Retinal pigment epithelial cell (primary cell): ENCODE measurements around the gene MYH9.

Experiments
- DNase-seq: peaks from one replicate; pipeline ENCODE4 v3.0.0-alpha.2; 2010; ENCODE audit warnings: low read depth
- H3K4me3 ChIP-seq: 2 replicates; pipeline ENCODE4 v1.5.1; 2011; ENCODE audit warnings: mild to moderate bottlenecking, low read length, control low read depth, moderate library complexity
- TF ChIP-seq, protein P1 (sequence below): conservative IDR thresholded peaks from 2 replicates; pipeline ENCODE4 v1.5.1; 2011; ENCODE audit warnings: low read depth, low read length, control low read depth, inconsistent platforms

The MYH9 gene

GRCh38 chr22:36409056-36409455 is 21.3 kb upstream of the MYH9 start:
- no peak for DNase-seq
- TF ChIP-seq, protein P1, sequence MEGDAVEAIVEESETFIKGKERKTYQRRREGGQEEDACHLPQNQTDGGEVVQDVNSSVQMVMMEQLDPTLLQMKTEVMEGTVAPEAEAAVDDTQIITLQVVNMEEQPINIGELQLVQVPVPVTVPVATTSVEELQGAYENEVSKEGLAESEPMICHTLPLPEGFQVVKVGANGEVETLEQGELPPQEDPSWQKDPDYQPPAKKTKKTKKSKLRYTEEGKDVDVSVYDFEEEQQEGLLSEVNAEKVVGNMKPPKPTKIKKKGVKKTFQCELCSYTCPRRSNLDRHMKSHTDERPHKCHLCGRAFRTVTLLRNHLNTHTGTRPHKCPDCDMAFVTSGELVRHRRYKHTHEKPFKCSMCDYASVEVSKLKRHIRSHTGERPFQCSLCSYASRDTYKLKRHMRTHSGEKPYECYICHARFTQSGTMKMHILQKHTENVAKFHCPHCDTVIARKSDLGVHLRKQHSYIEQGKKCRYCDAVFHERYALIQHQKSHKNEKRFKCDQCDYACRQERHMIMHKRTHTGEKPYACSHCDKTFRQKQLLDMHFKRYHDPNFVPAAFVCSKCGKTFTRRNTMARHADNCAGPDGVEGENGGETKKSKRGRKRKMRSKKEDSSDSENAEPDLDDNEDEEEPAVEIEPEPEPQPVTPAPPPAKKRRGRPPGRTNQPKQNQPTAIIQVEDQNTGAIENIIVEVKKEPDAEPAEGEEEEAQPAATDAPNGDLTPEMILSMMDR: no peak
- no peak overlapping the region for H3K4me3 ChIP-seq

- DNase-seq: peak; percentile 50
- TF ChIP-seq, protein P1: no peak
- H3K4me3 ChIP-seq: no peak overlapping the region
Measured at GRCh38 chr22:36406721-36407120, 19.0 kb upstream of the MYH9 start.

DNA sequence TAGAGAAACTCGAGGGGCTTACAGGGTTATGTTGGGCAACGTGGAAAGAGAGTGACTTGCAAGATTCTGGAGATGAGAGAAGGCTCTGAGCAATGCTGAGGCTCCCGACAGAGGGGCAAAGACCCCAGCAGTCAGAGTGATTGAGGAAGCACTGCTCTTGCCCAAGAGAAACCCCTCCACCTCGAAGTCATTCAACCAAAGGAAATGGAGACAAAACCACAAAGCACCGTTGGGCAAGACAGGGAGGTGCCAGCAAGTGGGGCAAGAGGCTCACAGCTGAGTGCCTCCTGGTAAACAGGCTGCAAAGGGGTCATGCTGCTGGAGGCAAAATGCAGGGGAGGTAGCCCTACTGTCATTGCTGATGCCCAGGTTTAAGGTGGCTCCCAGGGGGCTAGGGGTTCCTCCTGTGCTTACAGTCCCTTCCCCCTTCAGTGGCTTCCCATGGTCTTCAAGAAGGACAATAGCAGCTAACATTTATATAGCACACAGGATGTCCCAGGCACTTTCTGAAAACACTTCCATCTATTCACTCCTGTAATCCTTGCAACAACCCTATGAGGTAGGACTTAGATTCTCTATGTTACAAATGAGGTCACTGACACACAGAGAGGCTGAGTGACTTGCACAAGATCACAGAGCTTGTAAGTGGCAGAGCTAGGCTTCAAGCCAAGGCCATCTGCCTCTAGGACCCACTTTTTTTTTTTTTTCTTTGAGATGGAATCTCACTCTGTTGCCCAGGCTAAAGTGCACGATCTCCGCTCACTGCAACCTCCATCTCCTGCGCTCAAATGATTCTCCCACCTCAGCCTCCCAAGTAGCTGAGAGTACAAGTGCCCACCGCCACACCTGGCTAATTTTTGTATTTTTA is 18.1 kb upstream of the MYH9 start:
- TF ChIP-seq, protein P1: no peak
- no peak overlapping the region for H3K4me3 ChIP-seq
- DNase-seq: no peak

DNA sequence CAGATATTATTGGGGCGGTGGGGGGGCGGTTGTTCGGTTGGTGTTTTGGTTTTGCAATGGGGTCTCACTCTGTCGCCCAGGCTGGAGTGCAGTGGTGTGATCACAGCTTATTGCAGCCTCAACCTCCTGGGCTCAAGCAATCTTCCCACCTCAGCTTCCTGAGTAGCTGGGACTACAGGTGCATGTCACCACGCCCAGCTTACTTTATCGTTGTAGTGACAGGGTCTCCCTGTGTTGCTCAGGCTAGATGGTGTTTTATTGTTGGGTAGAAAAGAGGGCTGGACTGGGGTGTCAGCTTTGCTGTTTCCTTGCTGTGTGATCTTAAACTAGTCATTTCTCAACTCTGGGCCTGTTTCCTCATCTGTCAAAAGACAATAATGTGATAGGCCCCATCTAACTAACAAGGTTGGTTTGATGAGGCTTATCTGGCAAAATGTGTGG is 17.5 kb upstream of the MYH9 start:
- TF ChIP-seq, protein P1: no peak
- no peak overlapping the region for H3K4me3 ChIP-seq
- no peak for DNase-seq

- TF ChIP-seq, protein P1: no peak
- DNase-seq: no peak
- H3K4me3 ChIP-seq: no peak overlapping the region
Measured at GRCh38 chr22:36404446-36404845, 16.7 kb upstream of the MYH9 start.

- no peak for DNase-seq
- TF ChIP-seq, protein P1: no peak
- no peak overlapping the region for H3K4me3 ChIP-seq
Measured at GRCh38 chr22:36399472-36399778, 11.7 kb upstream of the MYH9 start.
